OCI-M2 (cell line): ENCODE measurements around the gene FHDC1.
A peak's percentile ranks its signal among the peaks of the same experiment; 100 is the strongest.

ENCODE experiments used
- DNase-seq: peaks from one replicate; lab custom pipeline; 2025; ENCODE audit not compliant: unreplicated experiment; lab: John Stamatoyannopoulos, UW

FHDC1 gene

GRCh38 chr4:153002110-153002509, 66.0 kb downstream of the FHDC1 start:
- no peak for DNase-seq

- DNase-seq, result no peak
Observed at GRCh38 chr4:153004081-153004850, 68.1 kb downstream of the FHDC1 start.

GRCh38 chr4:153005899-153006381, 69.8 kb downstream of the FHDC1 start:
- DNase-seq, result no peak

- DNase-seq, result no peak
Observed at GRCh38 chr4:153008578-153009199, 72.6 kb downstream of the FHDC1 start.

GRCh38 chr4:153010146-153010545, 74.0 kb downstream of the FHDC1 start:
- DNase-seq, result no peak

- no peak for DNase-seq
Observed at GRCh38 chr4:153013202-153013977, 77.3 kb downstream of the FHDC1 start.

GRCh38 chr4:153014460-153014859, 78.3 kb downstream of the FHDC1 start:
- DNase-seq, result no peak

- no peak for DNase-seq
Observed at GRCh38 chr4:153016592-153016991, 80.5 kb downstream of the FHDC1 start.

- DNase-seq, result no peak
Observed at GRCh38 chr4:153018031-153018430, 81.9 kb downstream of the FHDC1 start.

- DNase-seq, result no peak
Observed at GRCh38 chr4:153018684-153019083, 82.6 kb downstream of the FHDC1 start.

GRCh38 chr4:153019906-153020305, 83.8 kb downstream of the FHDC1 start:
- no peak for DNase-seq

- DNase-seq, result no peak
Observed at GRCh38 chr4:153020457-153020856, 84.3 kb downstream of the FHDC1 start.

- DNase-seq, result no peak
Observed at GRCh38 chr4:153021276-153021675, 85.2 kb downstream of the FHDC1 start.

- DNase-seq, result no peak
Observed at GRCh38 chr4:153022241-153022715, 86.2 kb downstream of the FHDC1 start.

GRCh38 chr4:153023139-153023538, 87.0 kb downstream of the FHDC1 start:
- no peak for DNase-seq

GRCh38 chr4:153023692-153024394, 87.7 kb downstream of the FHDC1 start:
- peak; percentile 21 for DNase-seq

- DNase-seq, result no peak
Observed at GRCh38 chr4:153024466-153024865, 88.3 kb downstream of the FHDC1 start.

- no peak for DNase-seq
Observed at GRCh38 chr4:153025406-153025805, 89.3 kb downstream of the FHDC1 start.

GRCh38 chr4:153026591-153027346, 90.6 kb downstream of the FHDC1 start:
- DNase-seq, result no peak

GRCh38 chr4:153027866-153028265, 91.7 kb downstream of the FHDC1 start:
- no peak for DNase-seq
